HG03066 (cell line): Measurements from ENCODE around the gene PCDH9.

ENCODE experiments used
- ATAC-seq: cut with Tn5 transposase; IDR thresholded peaks from one replicate; pipeline ENCODE4 v1.9.1; 2021; ENCODE audit warnings: low read depth; ENCODE audit not compliant: unreplicated experiment

Gene PCDH9

GRCh38 chr13:66367356-66367755, 862.8 kb downstream of the PCDH9 start:
- ATAC-seq: no peak

GRCh38 chr13:66365101-66365500, 865.0 kb downstream of the PCDH9 start:
- ATAC-seq: no peak

GRCh38 chr13:66364346-66364745, 865.8 kb downstream of the PCDH9 start:
- ATAC-seq: no peak

- no peak for ATAC-seq
These were observed 867.7 kb downstream of the PCDH9 start for GRCh38 chr13:66362485-66362884.

- ATAC-seq: peak; percentile 51
These were observed 870.1 kb downstream of the PCDH9 start for GRCh38 chr13:66359910-66360552.

GRCh38 chr13:66359393-66359792, 870.7 kb downstream of the PCDH9 start:
- no peak for ATAC-seq

- no peak for ATAC-seq
These were observed 871.6 kb downstream of the PCDH9 start for GRCh38 chr13:66358564-66358963.

GRCh38 chr13:66357463-66357862, 872.7 kb downstream of the PCDH9 start:
- no peak for ATAC-seq

- ATAC-seq: no peak
These were observed 875.0 kb downstream of the PCDH9 start for GRCh38 chr13:66354879-66355751.

- no peak for ATAC-seq
These were observed 876.5 kb downstream of the PCDH9 start for GRCh38 chr13:66353664-66354063.

- no peak for ATAC-seq
These were observed 880.2 kb downstream of the PCDH9 start for GRCh38 chr13:66349966-66350365.

- no peak for ATAC-seq
These were observed 881.1 kb downstream of the PCDH9 start for GRCh38 chr13:66348745-66349690.

GRCh38 chr13:66347486-66348117, 882.5 kb downstream of the PCDH9 start:
- no peak for ATAC-seq

- no peak for ATAC-seq
These were observed 884.2 kb downstream of the PCDH9 start for GRCh38 chr13:66345971-66346370.

- ATAC-seq: no peak
These were observed 884.7 kb downstream of the PCDH9 start for GRCh38 chr13:66345518-66345810.

- no peak for ATAC-seq
These were observed 885.2 kb downstream of the PCDH9 start for GRCh38 chr13:66344805-66345517.

- ATAC-seq: no peak
These were observed 886.8 kb downstream of the PCDH9 start for GRCh38 chr13:66343224-66343828.

GRCh38 chr13:66341635-66342377, 888.3 kb downstream of the PCDH9 start:
- ATAC-seq: no peak

- no peak for ATAC-seq
These were observed 890.9 kb downstream of the PCDH9 start for GRCh38 chr13:66339214-66339613.
